SK-N-MC (cell line): ENCODE data around the gene TRIM46.
A peak's percentile ranks its signal among the peaks of the same experiment; 100 is the strongest.
"Not testable (repeated sequence)": the region's sequence is repeated elsewhere in the genome, so short reads cannot be mapped to it uniquely, and the experiment has no call there.

Experiments
- DNase-seq: peaks from one replicate; pipeline ENCODE4 v3.0.0-alpha.2; 2011; ENCODE audit warnings: low read depth, low spot score
- H3K27ac ChIP-seq: fragments of 200-600 bp; sonication (generic); 2 replicates; pipeline ENCODE4 v1.5.1; 2016; ENCODE audit warnings: mixed run types
- H3K36me3 ChIP-seq: fragments of 200-600 bp; sonication (generic); 2 replicates; pipeline ENCODE4 v1.6.1; 2017; ENCODE audit warnings: antibody characterized with exemption, low read length, mixed read lengths; ENCODE audit not compliant: insufficient read depth
- H3K4me3 ChIP-seq: fragments of 200-600 bp; sonication (generic); 2 replicates; pipeline ENCODE4 v1.5.1; 2016
- H3K9ac ChIP-seq: fragments of 200-600 bp; sonication (generic); 2 replicates; pipeline ENCODE4 v1.8.0; 2017; ENCODE audit warnings: mixed run types, mixed read lengths; ENCODE audit not compliant: insufficient read length
- H3K9me3 ChIP-seq: fragments of 200-600 bp; sonication (generic); 2 replicates; pipeline ENCODE4 v1.6.1; 2017; ENCODE audit warnings: low read depth, mild to moderate bottlenecking, antibody characterized with exemption, low read length, moderate library complexity, mixed read lengths
- EZH2 ChIP-seq: fragments of 200-600 bp; sonication (generic); IDR thresholded peaks from one replicate; pipeline ENCODE4 v1.6.1; 2017; ENCODE audit warnings: antibody characterized with exemption
- FOXP2 ChIP-seq: optimal IDR thresholded peaks from 2 replicates; pipeline ENCODE3; 2011; ENCODE audit warnings: mild to moderate bottlenecking, moderate library complexity; ENCODE audit not compliant: insufficient read depth; ENCODE audit errors: extremely low read length, control extremely low read depth
- POLR2AphosphoS5 ChIP-seq: IDR thresholded peaks from 2 replicates; pipeline ENCODE4 v1.6.1; 2012; ENCODE audit warnings: mild to moderate bottlenecking, low read depth, low read length, borderline replicate concordance

Gene TRIM46

DNA sequence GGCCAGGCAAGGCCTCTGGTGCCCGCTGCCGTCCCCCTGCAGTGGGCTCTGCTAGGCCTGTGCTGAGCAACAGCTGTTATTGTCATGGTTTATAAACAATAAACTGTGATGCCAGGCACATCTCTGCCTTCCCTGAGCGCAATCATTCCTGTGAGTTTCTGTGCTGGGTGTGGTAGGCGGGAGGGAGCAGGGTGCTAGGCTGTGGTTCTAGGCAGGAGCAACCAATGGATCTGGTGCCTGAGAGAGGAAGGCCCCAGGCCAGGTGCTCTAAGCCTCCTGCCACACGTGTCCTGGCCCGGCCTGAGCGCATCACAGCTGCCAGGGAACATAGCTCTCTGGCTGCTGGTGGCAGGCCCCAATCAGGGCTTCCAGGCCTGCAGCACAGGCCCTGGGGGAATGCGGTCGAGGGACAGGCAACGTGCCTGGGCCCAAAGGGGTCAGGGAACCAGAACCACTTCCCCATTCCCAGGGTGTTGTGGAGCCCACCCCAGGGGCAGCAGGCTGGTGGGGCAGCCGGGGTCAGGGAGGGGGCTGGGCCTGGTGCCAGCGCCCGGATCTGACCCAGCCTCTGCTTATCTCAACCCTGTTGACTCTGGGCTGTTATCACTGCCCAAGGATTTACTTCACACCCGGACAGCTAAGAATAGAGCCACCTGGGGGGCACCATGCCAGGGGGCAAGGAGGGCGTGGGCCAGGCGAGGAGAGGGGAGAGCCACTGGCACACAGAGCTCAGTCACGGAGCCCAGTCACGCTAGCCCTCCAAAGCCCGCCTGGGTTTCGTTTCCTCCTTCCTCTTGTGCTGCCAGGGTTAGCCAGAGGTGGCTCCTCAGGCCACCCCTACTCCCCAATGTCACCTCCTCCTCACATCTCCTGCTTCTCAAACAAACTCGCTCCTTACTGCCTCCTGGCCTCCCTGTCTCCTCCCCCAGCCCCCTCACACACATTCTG, 11.5 kb downstream of the TRIM46 start:
- Histone ChIP-seq H3K27ac (no peak overlapping the region), H3K36me3 (no peaks in the 10 kb centered on the region), H3K9me3 (no peaks in the 10 kb centered on the region), H3K9ac (no peak overlapping the region), H3K4me3 (no peak overlapping the region)
- DNase-seq: no peak
- TF ChIP-seq FOXP2: no peak
- no peak for TF ChIP-seq POLR2AphosphoS5
- no peak for TF ChIP-seq EZH2

DNA sequence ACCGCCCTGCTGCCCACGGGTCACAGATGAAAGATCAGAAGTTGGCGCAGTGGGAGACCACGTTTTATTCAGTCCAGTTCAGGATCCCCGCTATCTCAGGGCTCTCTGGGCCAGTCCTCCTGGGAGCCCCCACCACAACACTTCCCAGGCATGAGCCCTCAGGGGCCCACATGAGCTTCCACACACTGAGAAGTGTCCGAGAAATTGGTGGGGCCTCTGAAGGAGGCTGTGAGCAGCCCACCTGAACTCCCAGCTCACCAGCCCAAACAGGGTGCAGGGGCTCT, 12.1 kb downstream of the TRIM46 start:
- no peak for DNase-seq
- no peak overlapping the region for H3K9ac ChIP-seq
- no peak overlapping the region for H3K27ac ChIP-seq
- no peak for TF ChIP-seq EZH2
- no peak for TF ChIP-seq POLR2AphosphoS5
- TF ChIP-seq FOXP2: no peak
- no peak overlapping the region for H3K4me3 ChIP-seq
- no peaks in the 10 kb centered on the region for H3K36me3 ChIP-seq
- H3K9me3 ChIP-seq: no peaks in the 10 kb centered on the region

DNA sequence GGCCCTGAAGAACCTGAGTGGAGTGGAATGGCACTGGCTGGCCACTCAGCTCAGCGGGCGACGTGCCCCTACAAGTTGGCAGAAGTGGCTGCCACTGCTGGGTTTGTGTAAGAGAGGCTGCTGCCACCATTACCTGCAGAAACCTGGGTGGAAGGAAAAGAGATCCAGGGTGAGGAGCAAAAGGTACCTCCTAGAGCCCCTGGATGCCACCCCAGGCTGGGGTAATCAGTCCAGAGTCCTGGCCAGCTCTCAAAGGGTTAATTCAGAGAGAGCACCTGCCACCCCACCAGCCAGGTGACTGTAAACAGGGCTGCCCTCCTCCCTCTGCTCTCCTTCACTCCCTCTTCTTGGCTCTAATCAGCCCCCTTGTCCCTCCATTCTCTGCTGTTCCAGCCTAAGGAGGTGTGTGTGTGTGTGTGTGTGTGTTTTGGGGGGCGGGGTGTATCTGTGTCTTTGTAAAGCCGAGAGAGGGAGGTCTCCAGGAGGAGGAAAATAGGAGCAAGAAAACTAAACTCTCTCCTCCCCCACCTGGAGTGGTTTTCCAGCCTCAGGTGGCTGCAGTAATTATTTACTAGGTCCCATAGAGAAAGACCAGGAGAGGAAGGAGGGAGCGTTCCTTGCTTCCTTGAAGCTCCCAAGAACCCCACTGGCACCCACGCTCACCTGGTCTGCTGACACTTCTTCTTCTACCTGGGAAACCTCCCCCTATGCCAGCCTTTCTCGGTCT, 12.6 kb downstream of the TRIM46 start:
- Histone ChIP-seq H3K27ac (no peak overlapping the region), H3K9me3 (no peaks in the 10 kb centered on the region), H3K4me3 (no peak overlapping the region), H3K36me3 (no peaks in the 10 kb centered on the region), H3K9ac (no peak overlapping the region)
- no peak for TF ChIP-seq FOXP2
- no peak for TF ChIP-seq EZH2
- TF ChIP-seq POLR2AphosphoS5: no peak
- DNase-seq: no peak

DNA sequence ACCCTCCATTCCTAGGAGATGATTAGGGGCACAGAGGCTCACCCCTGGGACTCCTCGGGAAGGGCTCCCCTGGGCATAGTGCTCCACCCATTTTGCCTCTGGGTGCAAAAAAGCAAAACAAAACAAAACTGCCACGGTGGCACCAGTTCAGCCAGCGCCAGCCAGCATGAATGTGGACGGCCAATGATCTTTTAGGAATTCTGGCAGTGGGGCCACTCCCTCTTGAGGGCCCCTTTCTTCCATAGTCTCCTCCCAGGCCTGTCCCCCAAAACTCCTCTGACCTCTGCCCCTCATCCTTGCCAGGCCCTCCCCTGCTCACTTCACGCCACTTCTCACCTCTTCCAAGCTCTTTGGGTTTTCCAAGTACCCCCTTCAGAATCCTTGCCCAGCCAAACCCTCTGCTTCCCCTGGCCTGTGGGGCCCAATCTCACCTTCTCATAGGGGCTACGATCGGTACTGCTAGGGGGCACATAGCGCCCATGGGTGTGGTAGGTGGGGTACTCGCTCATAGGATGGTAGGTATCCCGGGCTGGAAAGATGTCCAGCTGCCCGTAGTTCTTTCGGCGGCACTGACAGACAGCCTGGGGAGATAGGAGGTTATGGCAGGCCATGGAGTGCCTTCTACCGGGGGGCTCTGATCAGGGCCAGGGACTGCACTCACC, 13.3 kb downstream of the TRIM46 start:
- Histone ChIP-seq H3K27ac (no peak overlapping the region), H3K9ac (no peak overlapping the region), H3K9me3 (no peaks in the 10 kb centered on the region), H3K4me3 (no peak overlapping the region), H3K36me3 (no peaks in the 10 kb centered on the region)
- DNase-seq: no peak
- no peak for TF ChIP-seq FOXP2
- TF ChIP-seq EZH2: no peak
- no peak for TF ChIP-seq POLR2AphosphoS5

DNA sequence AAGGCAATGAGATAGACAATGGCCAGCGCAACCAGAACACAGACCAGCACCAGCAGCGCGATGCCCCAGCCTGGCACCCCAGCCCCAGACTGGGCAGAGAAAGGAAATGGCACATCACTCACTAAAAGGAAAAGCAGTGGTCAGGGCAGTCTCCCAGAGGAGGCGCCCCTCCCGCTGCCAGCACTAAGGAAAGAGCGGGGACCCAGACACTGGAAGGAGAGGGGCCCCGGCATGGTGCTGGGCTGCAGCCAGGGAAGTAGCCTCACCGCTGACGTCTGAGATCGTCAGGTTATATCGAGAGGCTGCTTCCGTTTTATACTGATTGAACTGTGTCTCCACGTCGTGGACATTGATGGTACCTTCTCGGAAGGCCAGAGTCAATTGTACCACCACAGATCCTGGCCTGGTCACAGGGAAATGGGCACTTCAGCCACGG, 13.8 kb downstream of the TRIM46 start:
- no peak for TF ChIP-seq EZH2
- TF ChIP-seq FOXP2: no peak
- no peak for TF ChIP-seq POLR2AphosphoS5
- no peaks in the 10 kb centered on the region for H3K36me3 ChIP-seq
- peak overlapping the region; percentile 4; the same call in 1 of the 2 replicates for H3K27ac ChIP-seq
- H3K9ac ChIP-seq: no peak overlapping the region
- H3K4me3 ChIP-seq: no peak overlapping the region
- no peak for DNase-seq
- no peaks in the 10 kb centered on the region for H3K9me3 ChIP-seq

DNA sequence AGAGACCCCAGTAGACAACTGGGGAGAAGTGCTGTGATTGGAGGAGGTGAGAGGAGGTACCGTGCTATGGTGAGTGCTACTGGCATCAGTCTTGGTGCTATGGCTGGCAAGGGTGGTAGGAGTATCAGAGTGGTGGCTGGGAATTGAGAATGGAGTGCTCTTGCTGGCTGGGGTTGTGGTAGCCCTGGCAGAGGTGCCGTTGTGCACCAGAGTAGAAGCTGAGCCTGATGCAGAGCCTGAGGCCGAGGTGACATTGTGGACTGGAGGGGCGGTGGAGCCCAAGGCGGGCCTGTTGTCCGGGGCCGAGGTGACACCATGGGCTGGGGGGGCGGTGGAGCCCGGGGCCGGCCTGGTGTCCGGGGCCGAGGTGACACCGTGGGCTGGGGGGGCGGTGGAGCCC, 14.6 kb downstream of the TRIM46 start:
- no peak overlapping the region for H3K9ac ChIP-seq
- no peak overlapping the region for H3K4me3 ChIP-seq
- TF ChIP-seq FOXP2 (no peak), POLR2AphosphoS5 (no peak), EZH2 (no peak)
- H3K27ac ChIP-seq: peak overlapping the region; percentile 4; the same call in 1 of the 2 replicates
- H3K9me3 ChIP-seq: no peaks in the 10 kb centered on the region
- no peak for DNase-seq
- H3K36me3 ChIP-seq: no peaks in the 10 kb centered on the region

DNA sequence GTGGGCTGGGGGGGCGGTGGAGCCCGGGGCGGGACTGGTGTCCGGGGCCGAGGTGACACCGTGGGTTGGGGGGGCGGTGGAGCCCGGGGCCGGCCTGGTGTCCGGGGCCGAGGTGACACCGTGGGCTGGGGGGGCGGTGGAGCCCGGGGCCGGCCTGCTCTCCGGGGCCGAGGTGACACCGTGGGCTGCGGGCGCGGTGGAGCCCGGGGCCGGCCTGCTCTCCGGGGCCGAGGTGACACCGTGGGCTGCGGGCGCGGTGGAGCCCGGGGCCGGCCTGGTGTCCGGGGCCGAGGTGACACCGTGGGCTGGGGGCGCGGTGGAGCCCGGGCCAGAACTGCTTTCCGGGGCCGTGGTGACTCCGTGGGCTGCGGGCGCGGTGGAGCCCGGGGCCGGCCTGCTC, 16.3 kb downstream of the TRIM46 start:
- H3K36me3 ChIP-seq, H3K27ac ChIP-seq, H3K4me3 ChIP-seq, H3K9ac ChIP-seq, DNase-seq, H3K9me3 ChIP-seq: not testable (repeated sequence)

DNA sequence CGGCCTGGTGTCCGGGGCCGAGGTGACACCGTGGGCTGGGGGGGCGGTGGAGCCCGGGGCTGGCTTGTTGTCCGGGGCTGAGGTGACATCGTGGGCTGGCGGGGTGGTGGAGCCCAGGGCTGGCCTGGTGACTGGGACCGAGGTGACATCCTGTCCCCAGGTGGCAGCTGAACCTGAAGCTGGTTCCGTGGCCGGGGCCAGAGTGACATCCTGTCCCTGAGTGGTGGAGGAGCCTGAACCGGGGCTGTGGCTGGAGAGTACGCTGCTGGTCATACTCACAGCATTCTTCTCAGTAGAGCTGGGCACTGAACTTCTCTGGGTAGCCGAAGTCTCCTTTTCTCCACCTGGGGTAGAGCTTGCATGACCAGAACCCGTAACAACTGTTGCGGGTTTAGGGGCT, 18.3 kb downstream of the TRIM46 start:
- H3K9ac ChIP-seq: no peak overlapping the region
- H3K27ac ChIP-seq: peak overlapping the region; percentile 50; the same call in 1 of the 2 replicates
- H3K36me3 ChIP-seq: peaks cover 1% of the 10 kb centered on the region; the same call in 1 of the 2 replicates
- DNase-seq: no peak
- no peaks in the 10 kb centered on the region for H3K9me3 ChIP-seq
- no peak overlapping the region for H3K4me3 ChIP-seq
- TF ChIP-seq FOXP2 (no peak), EZH2 (no peak), POLR2AphosphoS5 (no peak)
